Endothelial cell of umbilical vein (primary cell): ENCODE measurements around the gene DCUN1D2. TPM values are rescaled to one million over a fixed set of nuclear protein-coding genes. Genes with fewer than 3 reads are reported as not detected.

ENCODE experiments used
- BruUV-seq: library from RNA; stranded (reverse); fragments of 400-500 nt; replicated peaks from 2 replicates; lab custom pipeline; 2021; lab: Mats Ljungman, UMichigan
- CTCF ChIA-PET: fragments of 300-600, 350-600 bp; sonication (Branson Sonifier 250); formaldehyde crosslinking; loops from one replicate; lab custom pipeline; 2021; ENCODE audit warnings: antibody characterized with exemption, inconsistent platforms; lab: Charles Lee
- POLR2A ChIA-PET: fragments of 300-600, 350-600 bp; sonication (Branson Sonifier 250); formaldehyde crosslinking; loops from one replicate; lab custom pipeline; 2021; ENCODE audit warnings: antibody characterized with exemption, inconsistent platforms; lab: Charles Lee
- DNase-seq: peaks from one replicate; pipeline ENCODE4 v3.0.0-alpha.2; 2011; ENCODE audit warnings: low read depth, low spot score
- FAIRE-seq: peaks from 2 replicates; lab custom pipeline; 2011; peaks lifted over from hg19 to GRCh38; lab: Jason Lieb, UNC
- H2AFZ ChIP-seq: 2 replicates; pipeline ENCODE4 v1.6.0; 2012; ENCODE audit warnings: low read depth, low read length, control low read depth, inconsistent platforms
- H3K27ac ChIP-seq: 2 replicates; pipeline ENCODE4 v1.5.1; 2011; ENCODE audit warnings: low read depth, mild to moderate bottlenecking, control low read depth, low read length, moderate library complexity; ENCODE audit not compliant: insufficient read depth
- H3K27me3 ChIP-seq, 2 experiments: 2 replicates each; pipeline versions ENCODE4 v1.6.0 to v1.6.1; 2011; ENCODE audit warnings: low read length in 2 of 2, mixed read lengths in 1 of 2; ENCODE audit not compliant: control insufficient read depth in 2 of 2, insufficient read depth in 2 of 2
- H3K36me3 ChIP-seq, 2 experiments: 2 replicates in 1 of 2; 3 replicates in 1 of 2; pipeline ENCODE4 v1.5.1; 2011; ENCODE audit warnings: low read length in 2 of 2, mild to moderate bottlenecking in 1 of 2, moderate library complexity in 1 of 2; ENCODE audit not compliant: control insufficient read depth in 2 of 2, insufficient read depth in 2 of 2; ENCODE audit errors: extremely low read depth in 1 of 2
- H3K4me1 ChIP-seq: 3 replicates; pipeline ENCODE4 v1.5.1; 2011; ENCODE audit warnings: mild to moderate bottlenecking, low read length; ENCODE audit not compliant: control insufficient read depth, insufficient read depth; ENCODE audit errors: extremely low read depth
- H3K4me2 ChIP-seq: 2 replicates; pipeline ENCODE4 v1.6.1; 2011; ENCODE audit warnings: low read length, control low read depth, mixed read lengths; ENCODE audit not compliant: insufficient read depth
- H3K4me3 ChIP-seq, 3 experiments: fragments of 200-600 bp in 1 of 3; sonication (generic), shearing (Covaris generic) in 1 of 3; replicated peaks in 1 of 3; 2 replicates each; pipeline ENCODE4 v1.5.1; 2011 to 2016; ENCODE audit warnings: control low read depth in 3 of 3, low read length in 3 of 3, mild to moderate bottlenecking in 2 of 3, inconsistent platforms in 1 of 3, low read depth in 1 of 3, moderate library complexity in 1 of 3; ENCODE audit not compliant: insufficient read depth in 1 of 3
- H3K79me2 ChIP-seq: 2 replicates; pipeline ENCODE4 v1.6.0; 2012; ENCODE audit warnings: low read length, inconsistent platforms; ENCODE audit not compliant: control insufficient read depth, insufficient read depth
- H3K9ac ChIP-seq: replicated peaks from 2 replicates; pipeline ENCODE3; 2011; ENCODE audit warnings: low read length, control low read depth; ENCODE audit not compliant: insufficient read depth; ENCODE audit errors: extremely low read depth
- H3K9me1 ChIP-seq: replicated peaks from 3 replicates; pipeline ENCODE4 v1.6.0; 2011; ENCODE audit warnings: mild to moderate bottlenecking, low read length; ENCODE audit not compliant: control insufficient read depth, insufficient read depth; ENCODE audit errors: extremely low read depth
- H3K9me3 ChIP-seq: replicated peaks from 2 replicates; pipeline ENCODE4 v1.5.1; 2012; ENCODE audit warnings: low read length, inconsistent platforms; ENCODE audit not compliant: control insufficient read depth, insufficient read depth
- H4K20me1 ChIP-seq: replicated peaks from 2 replicates; pipeline ENCODE3; 2011; ENCODE audit warnings: mild to moderate bottlenecking, low read length; ENCODE audit not compliant: control insufficient read depth, insufficient read depth; ENCODE audit errors: extremely low read depth
- EZH2 ChIP-seq: IDR thresholded peaks from 2 replicates; pipeline ENCODE4 v1.6.1; 2012; ENCODE audit warnings: borderline replicate concordance, low read depth, mild to moderate bottlenecking, moderate library complexity, low read length, inconsistent platforms; ENCODE audit not compliant: severe bottlenecking
- FOS ChIP-seq: IDR thresholded peaks from 2 replicates; pipeline ENCODE4 v1.6.1; 2011; ENCODE audit warnings: mild to moderate bottlenecking, low read length, moderate library complexity, borderline replicate concordance; ENCODE audit not compliant: insufficient read depth
- GATA2 ChIP-seq: IDR thresholded peaks from 2 replicates; pipeline ENCODE4 v1.7.0; 2011; ENCODE audit warnings: low read depth, mild to moderate bottlenecking, moderate library complexity, mixed read lengths, low read length; ENCODE audit not compliant: insufficient read length, insufficient read depth
- JUN ChIP-seq: IDR thresholded peaks from 2 replicates; pipeline ENCODE4 v1.6.1; 2011; ENCODE audit warnings: borderline replicate concordance, low read depth; ENCODE audit not compliant: insufficient read length, insufficient read depth
- MYC ChIP-seq: IDR thresholded peaks from one replicate; pipeline ENCODE4 v1.6.1; 2011; ENCODE audit warnings: mild to moderate bottlenecking, low read depth, low read length
- POLR2A ChIP-seq: IDR thresholded peaks from 2 replicates; pipeline ENCODE4 v1.6.1; 2012; ENCODE audit warnings: low read depth, mild to moderate bottlenecking, control low read depth, low read length
- POLR2AphosphoS5 ChIP-seq: IDR thresholded peaks from 2 replicates; pipeline ENCODE4 v1.6.1; 2012; ENCODE audit warnings: low read depth, mild to moderate bottlenecking, control low read depth, low read length, moderate library complexity; ENCODE audit not compliant: insufficient read depth
- dilution Hi-C: fragments of 300-500 bp; cut with MboI; formaldehyde crosslinking; loops from one replicate; pipeline ENCODE4 v1.15.0; 2019; ENCODE audit warnings: low sequenced_read_pairs; ENCODE audit not compliant: extremely low pct_ligation_motif_present
- intact Hi-C: fragments of 100-400 bp; cut with micrococcal nuclease; formaldehyde crosslinking; loops from one replicate; pipeline ENCODE4 v1.10.0; 2022
- polyA plus RNA-seq, 4 experiments: library from polyadenylated mRNA; depleted of rRNA in 3 of 4; stranded (reverse) in 3 of 4; unstranded in 1 of 4; fragments of >200 nt; gene quantifications; 2 replicates each; pipeline versions ENCODE4 v1.2.1 to v1.2.3, GENCODE V29; 2011 to 2012; ENCODE audit warnings: missing spikeins in 1 of 4
- total RNA-seq: library from RNA; stranded (reverse); gene quantifications from 2 replicates; pipeline ENCODE4 v1.2.3, GENCODE V29; 2021
- TF ChIP-seq, protein P1 (sequence below): IDR thresholded peaks from 2 replicates; pipeline ENCODE4 v1.6.1; 2011; ENCODE audit not compliant: insufficient read depth, insufficient read length
- TF ChIP-seq, protein P2 (sequence below), 2 donors: IDR thresholded peaks; 1 replicate in 1 of 2; 2 replicates in 1 of 2; pipeline ENCODE4 v1.5.1; 2011; ENCODE audit warnings: low read length in 2 of 2, mild to moderate bottlenecking in 2 of 2, moderate library complexity in 2 of 2, control low read depth in 1 of 2, inconsistent platforms in 1 of 2, low read depth in 1 of 2; ENCODE audit not compliant: insufficient read depth in 1 of 2; ENCODE audit errors: extremely low read depth in 1 of 2

The DCUN1D2 gene
- total and polyA plus RNA-seq, 2 donors (not counting 3 experiments of a cell fraction or from before 2014, with no cell fraction given): 10.5 to 24.9 TPM

DNA sequence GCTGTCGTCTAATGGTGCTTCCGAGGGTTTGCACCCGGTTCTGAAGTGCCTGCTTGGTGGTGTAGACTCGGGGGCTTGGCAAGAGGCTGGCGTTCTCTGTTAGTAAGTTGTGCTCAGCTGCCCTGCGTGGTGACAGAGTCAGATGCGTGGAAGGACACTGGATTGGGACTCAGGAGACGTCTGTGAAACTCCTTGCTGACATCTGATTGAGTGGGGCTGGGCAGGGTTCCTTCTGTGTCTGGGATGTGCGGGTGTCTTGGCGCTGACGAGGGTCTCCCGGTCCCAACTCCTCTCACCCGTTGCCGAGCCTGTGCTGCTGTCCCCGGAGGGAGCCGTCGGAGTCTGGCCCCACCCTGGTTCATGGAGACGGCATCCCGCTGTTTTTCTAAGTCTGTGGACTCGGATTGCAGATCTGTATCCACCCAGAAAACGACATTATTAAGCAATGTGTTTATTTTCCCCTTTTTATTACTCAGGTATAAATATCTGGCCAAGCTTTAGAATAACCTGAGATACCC, 16.4 kb upstream of the DCUN1D2 start:
- POLR2A ChIA-PET: no interaction called here
- CTCF ChIA-PET: no interaction called here
- dilution Hi-C loops: no loop called here

DNA sequence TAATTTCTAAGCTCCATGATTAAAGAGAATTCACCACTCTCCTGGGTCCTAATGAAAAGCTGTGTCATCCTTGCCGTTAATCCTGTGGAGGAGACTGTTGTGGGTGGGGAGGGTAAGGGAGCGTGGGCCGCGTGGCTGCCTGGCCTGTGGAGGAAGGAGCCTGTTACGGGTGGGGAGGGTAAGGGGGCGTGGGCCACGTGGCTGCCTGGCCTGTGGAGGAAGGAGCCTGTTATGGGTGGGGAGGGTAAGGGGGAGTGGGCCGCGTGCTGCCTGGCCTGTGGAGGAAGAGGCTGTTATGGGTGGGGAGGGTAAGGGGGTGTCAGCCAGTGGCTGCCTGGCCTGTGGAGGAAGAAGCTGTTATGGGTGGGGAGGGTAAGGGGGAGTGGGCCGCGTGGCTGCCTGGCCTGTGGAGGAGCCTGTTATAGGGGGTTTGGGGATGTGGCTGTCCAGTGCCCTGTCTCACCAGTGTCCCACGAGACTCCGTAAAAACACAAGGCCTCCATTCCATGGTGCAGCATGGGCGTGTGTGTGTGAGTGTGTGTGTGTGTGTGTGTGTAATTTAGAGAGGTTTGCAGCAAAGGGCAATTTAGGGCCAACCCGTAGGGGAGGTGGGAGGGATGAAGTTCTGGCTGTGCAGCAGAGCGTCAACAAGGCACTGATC, 15.6 kb upstream of the DCUN1D2 start:
- Histone ChIP-seq H3K79me2 (peaks cover 31% of the 10 kb centered on the region), H3K4me1 (no peaks in the 10 kb centered on the region), H3K9me3 (no peaks in the 10 kb centered on the region), H3K9me1 (no peaks in the 10 kb centered on the region), H3K4me3 (no peak overlapping the region), H3K27me3 (no peaks in the 10 kb centered on the region), H3K4me2 (no peak overlapping the region), H2AFZ (no peak overlapping the region), H4K20me1 (no peaks in the 10 kb centered on the region), H3K9ac (no peak overlapping the region), H3K36me3 (peaks cover 24 to 31% of the 10 kb centered on the region in 2 experiments), H3K27ac (no peak overlapping the region)
- dilution Hi-C loops (no loop called here), intact Hi-C loops (no loop called here)
- no peak for DNase-seq
- no peak for FAIRE-seq
- ChIA-PET POLR2A (no interaction called here), CTCF (no interaction called here)
- TF ChIP-seq POLR2A: no peak
- TF ChIP-seq FOS: no peak
- TF ChIP-seq, protein P1, sequence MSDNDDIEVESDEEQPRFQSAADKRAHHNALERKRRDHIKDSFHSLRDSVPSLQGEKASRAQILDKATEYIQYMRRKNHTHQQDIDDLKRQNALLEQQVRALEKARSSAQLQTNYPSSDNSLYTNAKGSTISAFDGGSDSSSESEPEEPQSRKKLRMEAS: no peak
- no peak for TF ChIP-seq MYC
- TF ChIP-seq EZH2: no peak
- no peak for TF ChIP-seq JUN
- TF ChIP-seq POLR2AphosphoS5: no peak
- no peak for TF ChIP-seq GATA2
- TF ChIP-seq, protein P2, sequence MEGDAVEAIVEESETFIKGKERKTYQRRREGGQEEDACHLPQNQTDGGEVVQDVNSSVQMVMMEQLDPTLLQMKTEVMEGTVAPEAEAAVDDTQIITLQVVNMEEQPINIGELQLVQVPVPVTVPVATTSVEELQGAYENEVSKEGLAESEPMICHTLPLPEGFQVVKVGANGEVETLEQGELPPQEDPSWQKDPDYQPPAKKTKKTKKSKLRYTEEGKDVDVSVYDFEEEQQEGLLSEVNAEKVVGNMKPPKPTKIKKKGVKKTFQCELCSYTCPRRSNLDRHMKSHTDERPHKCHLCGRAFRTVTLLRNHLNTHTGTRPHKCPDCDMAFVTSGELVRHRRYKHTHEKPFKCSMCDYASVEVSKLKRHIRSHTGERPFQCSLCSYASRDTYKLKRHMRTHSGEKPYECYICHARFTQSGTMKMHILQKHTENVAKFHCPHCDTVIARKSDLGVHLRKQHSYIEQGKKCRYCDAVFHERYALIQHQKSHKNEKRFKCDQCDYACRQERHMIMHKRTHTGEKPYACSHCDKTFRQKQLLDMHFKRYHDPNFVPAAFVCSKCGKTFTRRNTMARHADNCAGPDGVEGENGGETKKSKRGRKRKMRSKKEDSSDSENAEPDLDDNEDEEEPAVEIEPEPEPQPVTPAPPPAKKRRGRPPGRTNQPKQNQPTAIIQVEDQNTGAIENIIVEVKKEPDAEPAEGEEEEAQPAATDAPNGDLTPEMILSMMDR (IDR thresholded peaks at IDR 0.05; ENCODE audit: extremely low read depth in 1 of 2, insufficient read depth in 1 of 2, low read depth in 1 of 2, low read length in 2 of 2): no peak
- BruUV-seq: no TSS peak

More for the DNA sequence above, 16.4 kb upstream of the DCUN1D2 start:
- H3K4me1 ChIP-seq: no peaks in the 10 kb centered on the region
- H3K9me3 ChIP-seq: no peaks in the 10 kb centered on the region
- FAIRE-seq (no peak), DNase-seq (no peak)
- no peak overlapping the region for H3K4me2 ChIP-seq
- no peaks in the 10 kb centered on the region for H4K20me1 ChIP-seq
- H3K36me3 ChIP-seq: peaks cover 18 to 32% of the 10 kb centered on the region in 2 experiments
- H3K27ac ChIP-seq: no peak overlapping the region
- intact Hi-C loops: no loop called here
- H3K4me3 ChIP-seq: no peak overlapping the region
- H2AFZ ChIP-seq: no peak overlapping the region
- no peak overlapping the region for H3K9ac ChIP-seq
- TF ChIP-seq EZH2 (no peak), JUN (no peak), GATA2 (no peak), POLR2AphosphoS5 (no peak)
- TF ChIP-seq, protein P1: no peak
- no peaks in the 10 kb centered on the region for H3K9me1 ChIP-seq
- H3K27me3 ChIP-seq: no peaks in the 10 kb centered on the region
- peaks cover 29% of the 10 kb centered on the region for H3K79me2 ChIP-seq
- BruUV-seq: no TSS peak
